ENCODE measurements around the gene IL4R. TPM values are rescaled to one million over a fixed set of nuclear protein-coding genes. Genes with fewer than 3 reads are reported as not detected.
"Not testable (repeated sequence)": the region's sequence is repeated elsewhere in the genome, so short reads cannot be mapped to it uniquely, and the experiment has no call there.

IL4R gene
- total RNA-seq, 1 donor from 2014 or later = 23.6 TPM

DNA sequence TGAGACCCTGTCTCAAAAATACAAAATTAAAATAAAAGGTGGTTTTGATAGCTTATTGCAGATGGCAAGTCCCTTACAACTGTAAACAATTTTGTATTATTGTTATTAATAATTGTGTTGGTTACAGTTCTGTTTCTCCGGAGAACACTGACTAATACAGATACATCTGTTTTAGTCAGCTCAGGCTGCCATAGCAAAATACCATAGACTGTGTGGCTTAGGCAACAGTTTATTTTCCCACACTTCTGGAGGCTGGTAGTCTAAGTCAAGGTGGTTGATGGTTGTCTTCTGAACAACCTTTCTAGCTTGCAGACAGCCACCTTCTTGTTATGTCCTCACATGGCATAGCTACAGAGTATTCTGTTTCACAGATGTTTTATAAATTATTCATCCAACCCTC is 74.0 kb downstream of the IL4R start:
- Mint-ChIP-seq H3K27ac (no peak overlapping the region), H3K27me3 (peaks cover 9% of the 10 kb centered on the region), H3K9me3 (ENCODE audit: low read depth) (peaks cover 14% of the 10 kb centered on the region), H3K36me3 (ENCODE audit: insufficient read depth) (peaks cover 2% of the 10 kb centered on the region), H3K4me3 (ENCODE audit: low read depth) (no peak overlapping the region), H3K4me1 (ENCODE audit: low read depth) (no peaks in the 10 kb centered on the region)
- TF ChIP-seq, protein P1, sequence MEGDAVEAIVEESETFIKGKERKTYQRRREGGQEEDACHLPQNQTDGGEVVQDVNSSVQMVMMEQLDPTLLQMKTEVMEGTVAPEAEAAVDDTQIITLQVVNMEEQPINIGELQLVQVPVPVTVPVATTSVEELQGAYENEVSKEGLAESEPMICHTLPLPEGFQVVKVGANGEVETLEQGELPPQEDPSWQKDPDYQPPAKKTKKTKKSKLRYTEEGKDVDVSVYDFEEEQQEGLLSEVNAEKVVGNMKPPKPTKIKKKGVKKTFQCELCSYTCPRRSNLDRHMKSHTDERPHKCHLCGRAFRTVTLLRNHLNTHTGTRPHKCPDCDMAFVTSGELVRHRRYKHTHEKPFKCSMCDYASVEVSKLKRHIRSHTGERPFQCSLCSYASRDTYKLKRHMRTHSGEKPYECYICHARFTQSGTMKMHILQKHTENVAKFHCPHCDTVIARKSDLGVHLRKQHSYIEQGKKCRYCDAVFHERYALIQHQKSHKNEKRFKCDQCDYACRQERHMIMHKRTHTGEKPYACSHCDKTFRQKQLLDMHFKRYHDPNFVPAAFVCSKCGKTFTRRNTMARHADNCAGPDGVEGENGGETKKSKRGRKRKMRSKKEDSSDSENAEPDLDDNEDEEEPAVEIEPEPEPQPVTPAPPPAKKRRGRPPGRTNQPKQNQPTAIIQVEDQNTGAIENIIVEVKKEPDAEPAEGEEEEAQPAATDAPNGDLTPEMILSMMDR (IDR thresholded peaks at IDR 0.05; ENCODE audit: unreplicated experiment) = no peak
- no peak for DNase-seq (ENCODE audit: low spot score, unreplicated experiment)

DNA sequence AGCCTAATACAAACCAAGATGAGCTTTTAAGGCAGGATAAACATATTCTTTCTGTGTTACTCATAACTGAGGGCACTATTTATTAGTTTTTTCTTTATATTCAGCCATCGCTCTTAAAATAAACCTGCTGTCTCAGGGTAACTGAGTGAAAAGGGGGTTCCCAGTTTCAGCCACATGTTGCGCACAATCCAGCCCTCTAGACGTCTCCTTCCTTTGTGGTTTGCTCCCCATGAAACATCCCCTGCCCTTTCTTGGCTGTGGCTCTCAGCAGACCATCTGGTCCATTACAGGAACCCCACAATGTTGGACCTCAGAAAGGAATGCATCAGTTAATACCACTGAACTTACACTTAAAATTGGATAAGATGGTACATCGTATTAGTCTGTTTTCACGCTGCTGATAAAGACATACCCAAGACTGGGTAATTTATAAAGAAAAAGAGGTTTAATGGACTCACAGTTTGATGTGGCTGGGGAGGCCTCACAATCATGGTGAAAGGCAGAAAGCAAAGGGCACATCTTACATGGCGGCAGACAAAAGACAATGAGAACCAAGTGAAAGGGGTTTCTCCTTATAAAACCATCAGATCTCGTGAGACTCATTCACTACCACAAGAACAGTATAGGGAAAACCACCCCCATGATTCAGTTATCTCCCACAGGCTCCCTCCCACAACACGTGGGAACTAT is 75.6 kb downstream of the IL4R start:
- TF ChIP-seq, protein P1 (IDR thresholded peaks at IDR 0.05; ENCODE audit: unreplicated experiment) = no peak
- Mint-ChIP-seq H3K27ac (no peak overlapping the region), H3K4me1 (ENCODE audit: low read depth) (no peaks in the 10 kb centered on the region), H3K4me3 (ENCODE audit: low read depth) (no peak overlapping the region), H3K9me3 (ENCODE audit: low read depth) (peaks cover 13% of the 10 kb centered on the region), H3K36me3 (ENCODE audit: insufficient read depth) (peaks cover under 1% of the 10 kb centered on the region), H3K27me3 (peaks cover 5% of the 10 kb centered on the region)
- no peak for DNase-seq (ENCODE audit: low spot score, unreplicated experiment)

DNA sequence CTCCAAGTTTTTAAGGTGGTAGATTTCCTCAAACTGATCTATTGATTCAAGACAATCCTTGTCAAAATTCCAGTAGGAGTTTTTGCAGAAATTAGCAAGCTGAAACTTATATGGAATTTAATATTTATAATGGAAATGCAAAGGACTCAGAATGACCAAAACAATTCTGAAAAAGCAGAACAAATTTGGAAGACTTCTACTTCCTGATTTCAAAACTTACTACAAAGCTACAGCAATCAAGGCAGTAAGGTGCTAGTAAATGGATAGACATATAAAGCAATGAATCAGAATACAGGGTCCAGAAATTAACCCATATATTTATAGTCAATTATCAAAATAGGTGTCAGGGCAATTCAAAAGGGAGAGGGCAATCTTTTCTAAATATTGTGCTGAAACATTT is 76.4 kb downstream of the IL4R start:
- H3K27me3 Mint-ChIP-seq = peaks cover 3% of the 10 kb centered on the region
- no peak for DNase-seq (ENCODE audit: low spot score, unreplicated experiment)
- TF ChIP-seq, protein P1 (IDR thresholded peaks at IDR 0.05; ENCODE audit: unreplicated experiment) = no peak
- H3K4me3 Mint-ChIP-seq (ENCODE audit: low read depth) = no peak overlapping the region
- no peak overlapping the region for H3K27ac Mint-ChIP-seq
- H3K4me1 Mint-ChIP-seq (ENCODE audit: low read depth) = no peaks in the 10 kb centered on the region
- H3K36me3 Mint-ChIP-seq (ENCODE audit: insufficient read depth) = no peaks in the 10 kb centered on the region
- H3K9me3 Mint-ChIP-seq (ENCODE audit: low read depth) = peaks cover 19% of the 10 kb centered on the region

DNA sequence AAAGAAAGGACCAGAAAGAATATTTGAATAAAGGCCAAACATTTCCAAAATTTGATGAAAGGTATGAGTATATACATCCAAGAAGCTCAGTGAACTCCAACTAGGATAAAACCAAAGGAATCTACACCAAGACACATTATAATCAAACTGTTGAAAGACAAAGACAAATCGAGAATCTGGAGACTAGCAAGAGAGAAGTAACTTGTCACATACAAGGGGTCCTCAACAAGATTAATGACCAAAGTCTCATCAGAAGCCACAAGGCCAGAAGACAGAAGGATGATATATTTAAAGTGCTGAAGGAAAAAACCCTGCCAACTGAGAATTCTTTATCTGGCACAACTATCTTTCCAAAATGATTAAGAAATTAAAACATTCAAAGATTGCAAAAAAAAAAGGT is 78.9 kb downstream of the IL4R start:
- H3K4me3 Mint-ChIP-seq (ENCODE audit: low read depth) = no peak overlapping the region
- no peaks in the 10 kb centered on the region for H3K4me1 Mint-ChIP-seq (ENCODE audit: low read depth)
- DNase-seq (ENCODE audit: low spot score, unreplicated experiment) = no peak
- H3K36me3 Mint-ChIP-seq (ENCODE audit: insufficient read depth) = no peaks in the 10 kb centered on the region
- H3K27me3 Mint-ChIP-seq = peaks cover 3% of the 10 kb centered on the region
- H3K9me3 Mint-ChIP-seq (ENCODE audit: low read depth) = peaks cover 29% of the 10 kb centered on the region
- no peak overlapping the region for H3K27ac Mint-ChIP-seq
- TF ChIP-seq, protein P1 (IDR thresholded peaks at IDR 0.05; ENCODE audit: unreplicated experiment) = no peak

DNA sequence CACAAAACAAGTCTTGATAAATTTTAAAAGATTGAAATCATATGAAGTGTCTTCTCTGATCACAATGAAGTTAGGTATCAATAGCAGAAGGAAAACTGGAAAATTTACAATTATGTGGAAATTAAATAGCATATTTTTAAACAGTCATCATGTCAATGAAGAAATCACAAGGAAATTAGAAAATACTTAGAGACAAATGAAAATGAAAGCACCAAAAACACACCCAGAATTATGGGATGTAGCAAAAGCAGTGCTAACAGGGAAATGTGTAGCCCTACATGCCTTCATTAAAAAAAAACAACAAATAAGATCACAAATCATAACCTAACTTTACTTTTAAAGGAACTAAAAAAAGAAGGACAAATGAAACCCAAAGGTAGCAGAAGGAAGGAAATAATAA is 80.7 kb downstream of the IL4R start:
- TF ChIP-seq, protein P1 (IDR thresholded peaks at IDR 0.05; ENCODE audit: unreplicated experiment) = no peak
- no peak overlapping the region for H3K27ac Mint-ChIP-seq
- no peak for DNase-seq (ENCODE audit: low spot score, unreplicated experiment)
- H3K36me3 Mint-ChIP-seq (ENCODE audit: insufficient read depth) = no peaks in the 10 kb centered on the region
- H3K4me3 Mint-ChIP-seq (ENCODE audit: low read depth) = no peak overlapping the region
- no peaks in the 10 kb centered on the region for H3K4me1 Mint-ChIP-seq (ENCODE audit: low read depth)
- H3K9me3 Mint-ChIP-seq (ENCODE audit: low read depth) = peaks cover 27% of the 10 kb centered on the region
- H3K27me3 Mint-ChIP-seq = peaks cover under 1% of the 10 kb centered on the region

DNA sequence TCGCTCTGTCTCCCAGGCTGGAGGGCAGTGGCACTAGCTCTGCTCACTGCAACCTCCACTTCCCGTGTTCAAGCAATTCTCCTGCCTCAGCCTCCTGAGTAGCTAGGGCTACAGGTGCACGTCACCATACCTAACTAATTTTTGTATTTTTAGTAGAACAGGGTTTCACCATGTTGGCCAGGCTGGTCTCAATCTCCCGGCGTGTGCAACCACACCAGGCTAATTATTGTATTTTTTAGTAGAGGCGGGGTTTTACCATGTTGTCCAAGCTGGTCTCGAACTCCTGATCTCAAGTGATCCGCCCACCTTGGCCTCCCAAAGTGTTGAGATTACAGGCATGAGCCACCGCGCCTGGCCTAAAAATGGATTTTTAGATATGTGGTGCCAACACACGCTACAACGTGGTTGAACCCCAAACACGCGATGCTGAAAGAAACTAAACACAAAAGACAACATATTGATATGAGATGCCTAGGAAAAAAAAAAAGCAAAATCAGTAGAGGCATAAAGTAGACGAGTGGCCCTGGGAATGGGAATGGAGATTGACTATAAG is 84.6 kb downstream of the IL4R start:
- not testable (repeated sequence) for H3K4me1 Mint-ChIP-seq (ENCODE audit: low read depth); H3K27me3 Mint-ChIP-seq; H3K36me3 Mint-ChIP-seq (ENCODE audit: insufficient read depth)

More for the DNA sequence above, 84.6 kb downstream of the IL4R start:
- peaks cover 21% of the 10 kb centered on the region for H3K9me3 Mint-ChIP-seq (ENCODE audit: low read depth)
- not testable (repeated sequence) for H3K4me3 Mint-ChIP-seq (ENCODE audit: low read depth); DNase-seq (ENCODE audit: low spot score, unreplicated experiment); H3K27ac Mint-ChIP-seq
